ENCODE results near the gene NEURL2.
A peak's percentile ranks its signal among the peaks of the same experiment; 100 is the strongest.

NEURL2 gene

GRCh38 chr20:45867136-45867818, 23.7 kb downstream of the NEURL2 start:
- no peak for DNase-seq

DNA sequence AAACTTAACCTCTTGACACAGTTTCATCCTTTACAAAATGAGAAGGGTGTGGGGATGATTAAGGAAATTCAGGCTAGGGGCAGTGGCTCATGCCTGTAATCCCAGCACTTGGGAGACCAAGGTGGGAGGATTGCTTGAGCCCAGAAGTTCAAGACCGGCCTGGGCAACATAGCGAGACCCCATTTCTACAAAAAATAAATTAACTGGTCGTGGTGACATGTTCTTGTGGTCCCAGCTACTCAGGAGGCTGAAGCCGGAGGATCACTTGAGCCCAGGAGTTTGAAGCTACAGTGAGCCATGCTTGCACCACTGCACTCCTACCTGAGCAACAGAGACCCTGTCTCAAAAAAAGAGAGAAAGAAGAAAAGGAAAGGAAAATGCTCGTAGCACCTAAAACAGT, 24.6 kb downstream of the NEURL2 start:
- no peak for DNase-seq

GRCh38 chr20:45863543-45864470, 27.2 kb downstream of the NEURL2 start:
- no peak for DNase-seq

DNA sequence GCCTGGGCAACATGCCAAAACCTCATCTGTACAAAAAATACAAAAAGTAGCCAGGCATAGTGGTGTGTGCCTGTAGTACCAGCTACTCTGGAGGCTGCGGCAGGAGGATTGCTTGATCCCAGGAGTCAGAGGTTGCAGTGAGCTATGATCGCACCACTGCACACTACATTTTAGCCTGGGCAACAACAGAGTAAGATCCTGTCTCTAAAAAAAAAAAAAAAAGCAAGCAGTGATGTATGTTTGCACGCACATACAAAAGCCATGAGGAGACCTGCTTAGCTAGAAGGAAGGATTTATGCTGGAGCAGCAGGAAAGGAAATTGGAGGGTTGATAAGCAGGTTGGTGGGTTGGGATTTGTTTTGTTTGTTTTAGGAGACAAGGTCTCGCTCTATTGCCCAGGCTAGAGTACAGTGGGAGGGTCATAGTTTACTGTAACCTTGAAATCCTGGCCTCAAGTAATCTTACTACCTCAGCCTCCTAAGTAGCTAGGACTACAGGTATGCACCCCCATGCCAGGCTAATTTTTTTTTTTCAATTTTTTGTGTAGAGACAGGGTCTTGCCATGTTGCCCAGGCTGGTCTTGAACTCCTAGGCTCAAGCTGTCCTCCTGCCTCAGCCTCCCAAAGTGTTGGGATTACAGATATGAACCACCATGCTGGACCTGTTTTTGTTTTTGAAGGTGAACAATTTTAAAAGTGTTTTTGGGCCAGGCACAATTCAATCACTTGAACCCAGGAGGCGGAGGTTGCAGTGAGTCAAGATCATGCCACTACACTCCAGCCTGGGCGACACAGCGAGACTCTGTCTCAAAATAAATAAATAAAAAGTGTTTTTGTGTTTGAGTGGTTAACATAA, 29.6 kb downstream of the NEURL2 start:
- DNase-seq = no peak

DNA sequence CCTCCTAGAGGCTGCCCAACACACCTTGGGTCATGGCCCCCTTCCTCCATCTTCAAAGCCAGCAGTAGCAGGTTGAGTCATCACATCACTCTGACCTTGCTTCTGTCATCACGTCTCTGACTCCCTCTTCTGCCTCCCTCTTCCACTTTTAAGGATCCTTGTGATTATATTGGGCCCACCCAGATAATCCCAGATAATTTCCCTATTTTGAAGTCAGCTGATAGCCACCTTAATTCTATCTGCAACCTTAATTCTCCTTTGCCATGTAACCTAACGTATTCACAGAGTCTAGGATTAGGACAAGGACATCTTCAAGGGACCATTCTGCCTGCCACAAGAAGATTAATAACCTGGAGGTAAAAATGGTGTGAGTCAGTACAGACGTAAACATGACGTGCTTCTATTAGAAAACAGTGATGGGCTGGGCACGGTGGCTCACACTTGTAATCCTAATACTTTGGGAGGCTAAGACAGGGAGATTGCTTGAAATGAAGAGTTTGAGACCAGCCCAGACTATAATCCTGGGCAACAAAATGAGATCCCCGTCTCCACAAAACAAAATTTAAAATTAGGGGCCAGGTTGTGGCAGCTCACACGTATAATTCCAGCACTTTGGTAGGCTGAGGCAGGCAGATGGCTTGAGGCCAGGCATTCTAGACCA, 30.3 kb downstream of the NEURL2 start:
- no peak for DNase-seq

- DNase-seq = no peak
These were observed 31.1 kb downstream of the NEURL2 start for GRCh38 chr20:45859916-45860315.

DNA sequence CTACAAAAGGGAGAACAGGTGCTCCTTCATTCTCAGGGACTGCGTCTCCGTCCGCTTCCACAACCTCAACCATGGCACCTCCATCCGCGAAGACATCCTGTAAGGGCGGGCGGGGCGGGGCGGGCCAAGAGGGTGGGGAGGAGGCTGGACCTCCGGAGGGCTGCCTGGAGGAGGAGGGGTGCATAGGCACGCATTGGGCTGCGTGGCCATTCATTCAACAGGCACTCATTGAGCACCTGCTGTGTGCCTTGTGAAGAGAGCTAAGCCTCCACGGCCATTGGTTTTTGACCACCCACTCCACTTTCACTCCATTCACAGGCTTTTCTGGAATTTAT, 33.2 kb downstream of the NEURL2 start:
- DNase-seq = no peak

GRCh38 chr20:45857114-45857881, 33.7 kb downstream of the NEURL2 start, which contains the start of the genes ACOT8 and ZSWIM3:
ACOT8 (minus strand) TSS chr20:45857392; CDS start chr20:45857315, 77 bp downstream.
ZSWIM3 (plus strand) TSS chr20:45857614; CDS start chr20:45857826, 212 bp downstream.
- peak; percentile 100 for DNase-seq

DNA sequence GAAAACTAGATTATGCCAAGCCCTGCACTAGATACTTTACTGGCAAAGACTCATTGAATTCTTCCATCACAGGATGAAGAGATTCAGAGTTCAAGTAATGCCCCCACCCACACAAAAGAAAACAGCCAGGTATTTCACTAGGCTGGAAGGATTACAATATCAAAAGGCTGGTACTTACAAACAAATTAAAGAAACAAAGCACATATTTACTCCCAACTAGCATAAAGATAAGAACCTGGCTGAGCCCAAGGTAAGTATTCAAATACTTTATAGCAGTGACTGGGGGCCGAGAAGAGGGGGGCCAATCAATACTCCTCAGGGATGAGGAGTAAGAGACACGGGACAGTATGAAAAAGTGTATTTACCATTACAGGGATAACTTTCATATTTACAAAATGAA, 37.5 kb downstream of the NEURL2 start:
- no peak for DNase-seq

- DNase-seq = no peak
These were observed 38.7 kb downstream of the NEURL2 start for GRCh38 chr20:45852326-45852725.

DNA sequence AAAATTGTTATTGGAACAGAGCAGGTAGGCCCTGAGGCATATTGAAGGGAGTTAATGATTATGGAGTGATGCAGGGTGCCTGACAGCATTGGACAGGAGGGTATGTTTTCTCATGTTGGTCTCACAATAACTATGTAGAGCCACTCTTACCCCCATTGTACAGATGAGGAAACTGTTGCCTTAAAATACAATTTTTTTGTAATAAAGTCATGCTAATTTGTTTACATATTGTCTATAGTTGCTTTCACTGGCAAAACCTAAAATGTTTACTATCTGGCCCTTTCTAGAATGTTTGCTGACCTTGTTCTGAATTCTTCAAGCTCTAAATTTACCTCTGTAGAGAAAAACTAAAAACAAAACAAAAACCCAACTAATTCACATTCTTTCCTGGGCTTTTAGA, 39.5 kb downstream of the NEURL2 start:
- no peak for DNase-seq

DNA sequence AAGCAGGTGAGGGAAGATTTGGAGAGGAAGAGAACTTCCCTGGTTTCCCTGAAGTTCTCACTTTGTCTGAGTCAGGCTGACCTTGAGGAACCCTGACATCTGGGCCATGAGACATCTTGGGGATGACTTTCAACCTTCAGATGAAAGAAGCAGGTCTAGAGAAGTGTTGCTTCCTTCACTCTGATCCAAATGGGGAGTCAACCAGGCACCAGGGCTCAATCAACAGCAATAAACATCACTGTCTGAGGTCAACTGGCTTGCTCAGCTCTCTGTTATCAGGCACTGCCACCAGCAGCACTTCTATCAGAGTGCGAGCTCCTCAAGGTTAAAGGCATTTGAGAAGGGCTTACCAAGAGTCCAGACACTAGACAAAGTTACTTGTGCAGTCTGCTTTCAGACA, 40.1 kb downstream of the NEURL2 start:
- DNase-seq = no peak

- DNase-seq = no peak
These were observed 40.8 kb downstream of the NEURL2 start for GRCh38 chr20:45850238-45850637.

- no peak for DNase-seq
These were observed 41.9 kb downstream of the NEURL2 start for GRCh38 chr20:45848969-45849582.

DNA sequence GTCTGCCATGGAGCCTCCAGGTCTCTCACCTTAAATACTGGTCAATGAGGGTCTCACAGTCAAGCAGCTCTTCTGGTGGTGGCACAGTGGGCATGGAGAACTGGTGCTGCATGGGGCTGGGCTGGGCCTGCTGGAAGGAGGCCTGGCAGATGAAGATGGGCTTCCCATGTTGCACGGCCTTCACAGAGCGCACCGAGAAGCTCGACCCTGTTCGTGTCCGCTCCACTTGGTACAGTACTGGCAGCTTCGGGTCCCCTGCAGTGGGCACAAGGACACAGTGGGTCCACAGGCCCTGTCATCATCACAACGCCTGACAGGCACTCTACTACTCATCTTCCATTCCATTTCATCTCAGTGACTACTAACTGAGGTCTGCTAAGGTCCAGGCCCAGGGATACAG, 42.6 kb downstream of the NEURL2 start:
- DNase-seq = no peak

DNA sequence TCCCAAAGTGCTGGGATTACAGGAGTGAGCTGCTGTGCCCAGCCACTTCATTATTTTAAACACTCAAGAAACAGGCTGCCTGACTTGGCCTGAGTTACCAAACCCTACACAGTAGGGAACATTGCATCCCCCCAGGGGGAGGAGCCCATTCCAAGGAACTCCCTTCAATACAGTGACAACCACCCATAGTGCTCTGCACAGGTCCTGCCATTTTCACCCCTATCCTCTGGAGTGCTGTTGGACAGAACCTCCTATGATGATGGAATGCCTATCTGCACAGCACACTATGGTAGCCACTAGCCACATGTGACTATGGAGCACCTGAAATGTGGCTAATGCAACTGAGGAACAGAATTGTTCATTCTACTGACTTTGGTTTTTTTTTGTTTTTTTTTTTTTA, 45.6 kb downstream of the NEURL2 start:
- no peak for DNase-seq

- no peak for DNase-seq
These were observed 47.5 kb downstream of the NEURL2 start for GRCh38 chr20:45843506-45843905.

- no peak for DNase-seq
These were observed 48.7 kb downstream of the NEURL2 start for GRCh38 chr20:45842169-45842812.

DNA sequence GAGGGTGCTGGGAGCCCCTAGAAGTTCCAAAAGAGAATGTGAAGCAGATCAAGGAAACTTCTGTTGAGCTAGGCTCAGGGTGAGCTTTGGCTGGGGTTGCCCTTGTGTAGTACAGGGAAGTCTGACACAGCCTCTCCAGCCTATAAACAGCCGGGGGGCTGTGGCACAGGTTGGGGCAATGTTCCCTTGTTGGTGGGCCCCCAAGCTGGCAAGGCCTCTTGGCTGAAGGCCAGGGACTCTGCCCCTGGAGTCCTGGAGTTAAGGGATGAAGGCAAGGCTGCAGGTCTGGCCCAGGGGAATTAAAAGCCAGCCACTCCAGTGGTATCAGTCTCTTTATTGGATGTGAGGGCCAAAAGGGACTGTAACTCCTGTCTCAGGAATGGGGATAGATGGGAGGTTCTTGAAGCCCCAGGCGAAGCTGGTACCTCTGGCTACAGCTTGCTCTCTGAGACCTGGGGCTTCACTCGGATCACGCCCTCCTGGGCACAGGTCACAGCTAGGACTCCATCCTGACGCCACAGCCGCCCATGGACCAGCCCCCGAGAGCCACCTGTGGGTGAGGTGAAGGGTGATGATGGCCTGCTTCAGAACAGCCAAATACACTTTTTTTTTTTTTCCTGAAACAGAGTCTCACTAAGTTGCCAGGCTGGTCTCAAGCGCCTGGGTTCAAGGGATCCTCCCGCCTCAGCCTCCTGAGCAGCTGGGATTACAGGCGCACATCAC, 49.4 kb downstream of the NEURL2 start:
- no peak for DNase-seq

- no peak for DNase-seq
These were observed 50.3 kb downstream of the NEURL2 start for GRCh38 chr20:45840700-45841198.

All from CD4-positive, alpha-beta T cell treated with Interleukin-10 for 1 hour (primary cell).